PC-3 (cell line): ENCODE measurements around the gene PEX10. TPM values are rescaled to one million over a fixed set of nuclear protein-coding genes. Genes with fewer than 3 reads are reported as not detected.

Source experiments
- ATAC-seq: fragments of 200-7000 bp; cut with Tn5 transposase; 2 replicates; pipeline ENCODE4 v1.9.1; 2020; ENCODE audit warnings: mild to moderate bottlenecking, moderate library complexity
- BruUV-seq: library from RNA; stranded (reverse); fragments of 400-500 nt; replicated peaks from 2 replicates; lab custom pipeline; 2021; lab: Mats Ljungman, UMichigan
- CTCF ChIA-PET: fragments of 300-600 bp; sonication (Branson Sonifier 250); formaldehyde crosslinking; loops from one replicate; lab custom pipeline; 2022; ENCODE audit warnings: antibody characterized with exemption; lab: Charles Lee
- POLR2A ChIA-PET: fragments of 300-600 bp; sonication (Branson Sonifier 250); formaldehyde crosslinking; loops from one replicate; lab custom pipeline; 2022; ENCODE audit warnings: antibody characterized with exemption; ENCODE audit not compliant: unreplicated experiment; lab: Charles Lee
- DNase-seq: peaks from one replicate; pipeline ENCODE4 v3.0.0-alpha.2; 2015
- H2AFZ ChIP-seq: fragments of 300-600 bp; sonication (generic); 2 replicates; pipeline ENCODE4 v1.6.0; 2016; ENCODE audit warnings: antibody characterized with exemption, low read length
- H3F3A ChIP-seq: fragments of 300-600 bp; sonication (generic); one replicate; pipeline ENCODE4 v1.6.0; 2017; ENCODE audit warnings: antibody characterized with exemption, low read length, control low read depth, mild to moderate bottlenecking; ENCODE audit not compliant: unreplicated experiment
- H3K27ac ChIP-seq: fragments of 300-600 bp; sonication (generic); 2 replicates; pipeline ENCODE4 v1.5.1; 2016; ENCODE audit warnings: mild to moderate bottlenecking, low read length
- H3K27me3 ChIP-seq: fragments of 300-600 bp; sonication (generic); 2 replicates; pipeline ENCODE4 v1.6.1; 2016; ENCODE audit warnings: low read length, mixed read lengths
- H3K36me3 ChIP-seq: fragments of 300-600 bp; sonication (generic); 2 replicates; pipeline ENCODE4 v1.6.1; 2016; ENCODE audit warnings: low read depth, mixed run types, low read length, mixed read lengths
- H3K4me1 ChIP-seq: fragments of 300-600 bp; sonication (generic); 2 replicates; pipeline ENCODE4 v1.5.1; 2016; ENCODE audit warnings: low read length; ENCODE audit not compliant: insufficient read depth
- H3K4me2 ChIP-seq: fragments of 300-600 bp; sonication (generic); 2 replicates; pipeline ENCODE4 v1.6.0; 2016; ENCODE audit warnings: low read length
- H3K4me3 ChIP-seq: fragments of 300-600 bp; sonication (generic); 2 replicates; pipeline ENCODE4 v1.5.1; 2016; ENCODE audit warnings: mild to moderate bottlenecking, low read length, mixed read lengths
- H3K79me2 ChIP-seq: fragments of 300-600 bp; sonication (generic); 2 replicates; pipeline ENCODE4 v1.6.1; 2017; ENCODE audit warnings: low read length, mixed read lengths
- H3K9ac ChIP-seq: fragments of 300-600 bp; sonication (generic); 2 replicates; pipeline ENCODE4 v1.6.0; 2016; ENCODE audit warnings: mild to moderate bottlenecking, low read length
- H3K9me2 ChIP-seq: fragments of 300-600 bp; sonication (generic); replicated peaks from 2 replicates; pipeline ENCODE4 v1.6.1; 2016; ENCODE audit warnings: mixed run types, low read length, mixed read lengths
- H3K9me3 ChIP-seq: fragments of 300-600 bp; sonication (generic); 2 replicates; pipeline ENCODE4 v1.6.1; 2016; ENCODE audit warnings: low read length, mixed read lengths
- H4K20me1 ChIP-seq: fragments of 300-600 bp; sonication (generic); 2 replicates; pipeline ENCODE4 v1.6.1; 2016; ENCODE audit warnings: low read length, mixed read lengths
- CTCF ChIP-seq: fragments of 300-600 bp; sonication (generic); conservative IDR thresholded peaks from 2 replicates; pipeline ENCODE4 v1.5.1; 2017; ENCODE audit warnings: antibody characterized with exemption, low read depth, mild to moderate bottlenecking, low read length
- EZH2 ChIP-seq: fragments of 300-600 bp; sonication (generic); IDR thresholded peaks from one replicate; pipeline ENCODE4 v1.6.1; 2017; ENCODE audit warnings: antibody characterized with exemption, mild to moderate bottlenecking, low read length; ENCODE audit not compliant: unreplicated experiment
- EZH2phosphoT487 ChIP-seq: fragments of 300-600 bp; sonication (generic); IDR thresholded peaks from 2 replicates; pipeline ENCODE4 v1.6.1; 2018; ENCODE audit warnings: mild to moderate bottlenecking, antibody characterized with exemption, low read length, borderline replicate concordance
- intact Hi-C: fragments of 100-400 bp; cut with micrococcal nuclease; formaldehyde crosslinking; loops from 2 replicates; pipeline ENCODE4 v1.9.0; 2023
- total RNA-seq: library from RNA; depleted of rRNA; stranded (reverse); fragments of >200 nt; gene quantifications from 2 replicates; pipeline ENCODE4 v1.2.3, GENCODE V29; 2014

The PEX10 gene
- total RNA-seq, 1 experiment from 2014 or later: 100 TPM

DNA sequence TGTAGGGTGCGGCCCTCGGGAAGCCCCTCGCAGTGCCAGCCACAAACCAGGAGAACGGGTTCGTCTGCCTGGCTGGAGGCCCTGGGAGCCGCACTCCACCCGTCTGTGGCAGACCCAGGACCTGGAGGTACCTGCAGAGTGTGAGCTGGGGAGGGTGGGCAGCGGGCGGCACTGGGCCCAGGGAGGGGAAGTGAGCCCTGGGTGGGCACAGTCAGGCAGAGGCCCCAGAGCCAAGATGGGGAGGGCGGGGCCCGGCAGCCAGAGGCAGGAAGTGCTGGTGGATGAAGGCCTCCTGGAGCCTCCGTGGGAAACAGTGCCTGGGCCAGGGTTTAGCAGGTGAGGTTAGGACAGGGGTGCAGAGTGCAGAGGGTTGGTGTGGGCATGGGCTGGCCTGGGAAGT lies 4.0 kb upstream of the PEX10 start:
- Histone ChIP-seq H3K27me3 (no peaks in the 10 kb centered on the region), H3K36me3 (no peaks in the 10 kb centered on the region), H3K79me2 (peaks cover 24% of the 10 kb centered on the region), H3K27ac (peak overlapping the region; percentile 38), H2AFZ (peak overlapping the region; percentile 59), H3K9ac (peak overlapping the region; percentile 29), H3F3A (no peaks in the 10 kb centered on the region), H3K9me2 (no peaks in the 10 kb centered on the region), H3K4me1 (peaks cover 42% of the 10 kb centered on the region), H3K4me3 (peak overlapping the region; percentile 66), H3K9me3 (no peaks in the 10 kb centered on the region), H3K4me2 (peak overlapping the region; percentile 90), H4K20me1 (no peaks in the 10 kb centered on the region)
- TF ChIP-seq EZH2phosphoT487 (no peak), CTCF (no peak), EZH2 (no peak)
- POLR2A ChIA-PET: interaction anchor here (0.6 kb wide), 1 partner anchor 217 kb away, joined by 5 read pairs; no protein-coding TSS in a partner anchor
- CTCF ChIA-PET: interaction anchor here (0.6 to 1.2 kb wide), 3 partner anchors 110 to 132 kb away, joined by 4 to 7 read pairs (median 4); partner anchors contain the start of gene PANK4
- ATAC-seq: no peak; the same call in 1 of the 2 replicates
- BruUV-seq: no TSS peak
- DNase-seq: peak; percentile 70
- intact Hi-C loops: loop anchor here (10.0 kb wide), 1 partner anchor 228 kb away; no protein-coding TSS in a partner anchor

GRCh38 chr1:2415801-2416208 lies 3.4 kb upstream of the PEX10 start:
- Histone ChIP-seq H2AFZ (peak overlapping the region; percentile 59), H3K9me3 (no peaks in the 10 kb centered on the region), H3K4me2 (peak overlapping the region; percentile 90), H3F3A (no peaks in the 10 kb centered on the region), H3K4me1 (peaks cover 45% of the 10 kb centered on the region), H4K20me1 (no peaks in the 10 kb centered on the region), H3K4me3 (peak overlapping the region; percentile 66), H3K9me2 (no peaks in the 10 kb centered on the region), H3K9ac (peak overlapping the region; percentile 29), H3K27ac (peak overlapping the region; percentile 38), H3K79me2 (peaks cover 26% of the 10 kb centered on the region), H3K27me3 (no peaks in the 10 kb centered on the region), H3K36me3 (no peaks in the 10 kb centered on the region)
- intact Hi-C loops: loop anchor here (1.0 to 10.0 kb wide), 2 partner anchors 78 to 229 kb away; no protein-coding TSS in a partner anchor
- peak; percentile 73 for DNase-seq
- ChIA-PET CTCF (interaction anchor here (0.6 to 1.2 kb wide), 5 partner anchors 36 to 132 kb away, joined by 4 to 7 read pairs (median 4); partner anchors contain the start of gene PANK4), POLR2A (interaction anchor here (0.6 kb wide), 1 partner anchor 216 kb away, joined by 5 read pairs; no protein-coding TSS in a partner anchor)
- peak; percentile 12 for ATAC-seq
- BruUV-seq: no TSS peak
- TF ChIP-seq EZH2phosphoT487 (no peak), EZH2 (no peak), CTCF (peak; percentile 44)

GRCh38 chr1:2415337-2415736 lies 3.0 kb upstream of the PEX10 start:
- H3K9me2 ChIP-seq: no peaks in the 10 kb centered on the region
- no peaks in the 10 kb centered on the region for H3F3A ChIP-seq
- peak overlapping the region; percentile 90 for H3K4me2 ChIP-seq
- H3K9ac ChIP-seq: no peak overlapping the region
- peak overlapping the region; percentile 59; the same call in 1 of the 2 replicates for H2AFZ ChIP-seq
- intact Hi-C loops: loop anchor here (1.0 to 10.0 kb wide), 2 partner anchors 79 to 229 kb away; no protein-coding TSS in a partner anchor
- H3K27me3 ChIP-seq: no peaks in the 10 kb centered on the region
- no peaks in the 10 kb centered on the region for H3K36me3 ChIP-seq
- BruUV-seq: no TSS peak
- ChIA-PET CTCF (interaction anchor here (0.6 to 1.2 kb wide), 4 partner anchors 36 to 133 kb away, joined by 4 read pairs; no protein-coding TSS in a partner anchor), POLR2A (no interaction called here)
- no peaks in the 10 kb centered on the region for H4K20me1 ChIP-seq
- no peak overlapping the region for H3K27ac ChIP-seq
- no peaks in the 10 kb centered on the region for H3K9me3 ChIP-seq
- H3K4me1 ChIP-seq: peaks cover 45% of the 10 kb centered on the region
- TF ChIP-seq EZH2 (no peak), EZH2phosphoT487 (no peak), CTCF (no peak)
- no peak for DNase-seq
- no peak for ATAC-seq
- H3K4me3 ChIP-seq: peak overlapping the region; percentile 66
- H3K79me2 ChIP-seq: peaks cover 26% of the 10 kb centered on the region
